Trophoblast cell (in vitro differentiated cells and primary cell): ENCODE measurements around the gene RAB11B.
A peak's percentile ranks its signal among the peaks of the same experiment; 100 is the strongest.
"Not testable (repeated sequence)": the region's sequence is repeated elsewhere in the genome, so short reads cannot be mapped to it uniquely, and the experiment has no call there.

Experiments used
- DNase-seq, 2 donors: peaks; one replicate each; pipeline ENCODE4 v3.0.0-alpha.2; 2016
- H2AFZ ChIP-seq: 2 replicates; pipeline ENCODE4 v1.6.1; 2013; ENCODE audit warnings: low read length, moderate library complexity, mild to moderate bottlenecking; ENCODE audit not compliant: insufficient read depth, poor library complexity
- H2AK5ac ChIP-seq: 2 replicates; pipeline ENCODE4 v1.6.1; 2013; ENCODE audit warnings: mild to moderate bottlenecking, low read length
- H2BK120ac ChIP-seq: 2 replicates; pipeline ENCODE4 v1.6.1; 2013; ENCODE audit warnings: low read length, mild to moderate bottlenecking, moderate library complexity; ENCODE audit not compliant: insufficient read depth, poor library complexity
- H2BK12ac ChIP-seq: 2 replicates; pipeline ENCODE4 v1.6.1; 2013; ENCODE audit warnings: mild to moderate bottlenecking, low read length, moderate library complexity
- H2BK5ac ChIP-seq: 2 replicates; pipeline ENCODE4 v1.6.1; 2013; ENCODE audit warnings: low read length, low read depth, moderate library complexity, mild to moderate bottlenecking; ENCODE audit not compliant: poor library complexity
- H3K14ac ChIP-seq: 2 replicates; pipeline ENCODE4 v1.6.1; 2013; ENCODE audit warnings: mild to moderate bottlenecking, low read length
- H3K18ac ChIP-seq: 2 replicates; pipeline ENCODE4 v1.6.1; 2013; ENCODE audit warnings: mild to moderate bottlenecking, low read length
- H3K23ac ChIP-seq: 2 replicates; pipeline ENCODE4 v1.6.1; 2013; ENCODE audit warnings: low read length
- H3K27ac ChIP-seq: 2 replicates; pipeline ENCODE4 v1.5.1; 2013; ENCODE audit warnings: low read depth, mild to moderate bottlenecking, inconsistent platforms, low read length, moderate library complexity
- H3K27me3 ChIP-seq: 2 replicates; pipeline ENCODE4 v1.6.1; 2013; ENCODE audit warnings: inconsistent platforms, mild to moderate bottlenecking, low read length, moderate library complexity; ENCODE audit not compliant: insufficient read depth
- H3K36me3 ChIP-seq, 2 experiments: 1 replicate in 1 of 2; 2 replicates in 1 of 2; pipeline ENCODE4 v1.6.1; 2013; ENCODE audit warnings: low read length in 2 of 2, mild to moderate bottlenecking in 2 of 2, moderate library complexity in 1 of 2; ENCODE audit not compliant: insufficient read depth in 2 of 2, control insufficient read depth in 1 of 2
- H3K4ac ChIP-seq: 2 replicates; pipeline ENCODE4 v1.6.1; 2013; ENCODE audit warnings: low read depth, mild to moderate bottlenecking, low read length, moderate library complexity
- H3K4me1 ChIP-seq, 2 experiments: 1 replicate in 1 of 2; 2 replicates in 1 of 2; pipeline ENCODE4 v1.6.1; 2013; ENCODE audit warnings: low read length in 2 of 2, mild to moderate bottlenecking in 2 of 2, moderate library complexity in 1 of 2; ENCODE audit not compliant: insufficient read depth in 2 of 2, control insufficient read depth in 1 of 2
- H3K4me2 ChIP-seq: 2 replicates; pipeline ENCODE4 v1.6.1; 2013; ENCODE audit warnings: inconsistent platforms, mild to moderate bottlenecking, low read length, moderate library complexity
- H3K4me3 ChIP-seq: 2 replicates; pipeline ENCODE4 v1.5.1; 2013; ENCODE audit warnings: mild to moderate bottlenecking, low read depth, low read length, inconsistent platforms
- H3K79me1 ChIP-seq: one replicate; pipeline ENCODE4 v1.6.1; 2013; ENCODE audit warnings: low read length
- H3K79me2 ChIP-seq: 2 replicates; pipeline ENCODE4 v1.6.1; 2013; ENCODE audit warnings: low read length, mild to moderate bottlenecking; ENCODE audit not compliant: control insufficient read depth, insufficient read depth, poor library complexity
- H3K9ac ChIP-seq: 2 replicates; pipeline ENCODE4 v1.6.1; 2013; ENCODE audit warnings: mild to moderate bottlenecking, low read length
- H3K9me3 ChIP-seq: 2 replicates; pipeline ENCODE4 v1.6.1; 2013; ENCODE audit warnings: low read depth, mild to moderate bottlenecking, control low read depth, inconsistent platforms, low read length; ENCODE audit not compliant: insufficient read depth
- H4K12ac ChIP-seq: 2 replicates; pipeline ENCODE4 v1.6.1; 2013; ENCODE audit warnings: low read depth, mild to moderate bottlenecking, low read length, moderate library complexity
- H4K8ac ChIP-seq: 2 replicates; pipeline ENCODE4 v1.6.1; 2013; ENCODE audit warnings: low read depth, mild to moderate bottlenecking, low read length, moderate library complexity
- H4K91ac ChIP-seq: one replicate; pipeline ENCODE4 v1.6.1; 2013; ENCODE audit warnings: low read depth, mild to moderate bottlenecking, low read length, moderate library complexity
- WGBS: extraction: QIAGEN DNeasy Blood & Tissue Kit; methylation state at CpG from one replicate; pipeline ENCODE4 v1.1.7; 2013; ENCODE audit warnings: missing lambda C conversion rate; ENCODE audit not compliant: insufficient read length, insufficient coverage; ENCODE audit errors: extremely low coverage; 5-methylcytosine and 5-hydroxymethylcytosine counted together

RAB11B gene

GRCh38 chr19:8379156-8379891, 10.8 kb upstream of the RAB11B start:
- not testable (repeated sequence) for H4K8ac ChIP-seq, H2AFZ ChIP-seq, H3K14ac ChIP-seq, H4K12ac ChIP-seq, H3K4me1 ChIP-seq, H3K9ac ChIP-seq, H3K79me1 ChIP-seq, H3K27me3 ChIP-seq, H3K4me3 ChIP-seq, H2BK5ac ChIP-seq, H3K18ac ChIP-seq, DNase-seq, H3K36me3 ChIP-seq, H3K27ac ChIP-seq, H3K9me3 ChIP-seq, H3K4ac ChIP-seq, H4K91ac ChIP-seq, H3K79me2 ChIP-seq, H2BK12ac ChIP-seq, H2BK120ac ChIP-seq, H2AK5ac ChIP-seq, H3K4me2 ChIP-seq, H3K23ac ChIP-seq
- no CpG with 5 or more reads among the region's 13 CpGs for WGBS

GRCh38 chr19:8384569-8384968, 5.6 kb upstream of the RAB11B start:
- H3K4me3 ChIP-seq, H3K18ac ChIP-seq, DNase-seq, H4K8ac ChIP-seq, H3K27ac ChIP-seq, H4K91ac ChIP-seq, H2AFZ ChIP-seq, H3K4ac ChIP-seq, H3K9me3 ChIP-seq, H4K12ac ChIP-seq, H2BK120ac ChIP-seq, H3K79me1 ChIP-seq, H3K79me2 ChIP-seq, H3K4me2 ChIP-seq, H2AK5ac ChIP-seq, H2BK5ac ChIP-seq, H2BK12ac ChIP-seq, H3K9ac ChIP-seq, H3K23ac ChIP-seq, H3K4me1 ChIP-seq, H3K14ac ChIP-seq, H3K27me3 ChIP-seq, H3K36me3 ChIP-seq: not testable (repeated sequence)
- WGBS, result no CpG with 5 or more reads among the region's 4 CpGs

GRCh38 chr19:8385103-8385502, 5.1 kb upstream of the RAB11B start:
- not testable (repeated sequence) for H3K9ac ChIP-seq, H3K36me3 ChIP-seq, H2BK5ac ChIP-seq, H2AFZ ChIP-seq, H3K4ac ChIP-seq, H3K79me1 ChIP-seq, H3K9me3 ChIP-seq, H4K8ac ChIP-seq, H3K14ac ChIP-seq, H3K4me2 ChIP-seq, H2AK5ac ChIP-seq, DNase-seq, H2BK120ac ChIP-seq, H3K79me2 ChIP-seq, H3K27ac ChIP-seq, H2BK12ac ChIP-seq, H3K4me3 ChIP-seq, H4K91ac ChIP-seq, H3K4me1 ChIP-seq, H4K12ac ChIP-seq, H3K18ac ChIP-seq, H3K23ac ChIP-seq, H3K27me3 ChIP-seq
- no CpG with 5 or more reads among the region's 2 CpGs for WGBS

- not testable (repeated sequence) for H3K4me3 ChIP-seq, H4K91ac ChIP-seq, H3K27ac ChIP-seq, H3K4ac ChIP-seq, H3K4me2 ChIP-seq, H3K27me3 ChIP-seq, H3K14ac ChIP-seq, H2BK12ac ChIP-seq, H3K9ac ChIP-seq, H2AFZ ChIP-seq, H3K79me2 ChIP-seq, H3K4me1 ChIP-seq, H3K79me1 ChIP-seq, H3K23ac ChIP-seq, H4K12ac ChIP-seq, H3K9me3 ChIP-seq, H4K8ac ChIP-seq, H3K36me3 ChIP-seq, H2AK5ac ChIP-seq, H2BK5ac ChIP-seq, H3K18ac ChIP-seq, H2BK120ac ChIP-seq
- WGBS, result no CpG with 5 or more reads among the region's 3 CpGs
- peak in 1 of 2 donors; percentile 83 for DNase-seq
These were observed 4.6 kb upstream of the RAB11B start for GRCh38 chr19:8385566-8385965.
